Muscle of leg (tissue), 11 donors: Measurements from ENCODE around the gene EIF4G3. TPM values are rescaled to one million over a fixed set of nuclear protein-coding genes. Genes with fewer than 3 reads are reported as not detected.

Source experiments
- DNase-seq: peaks from one replicate; pipeline ENCODE4 v3.0.0; 2013
- H3K27ac ChIP-seq: one replicate; pipeline ENCODE4 v1.5.1; 2013; ENCODE audit warnings: mild to moderate bottlenecking, low read length, control low read depth
- H3K27me3 ChIP-seq: one replicate; pipeline ENCODE4 v1.6.1; 2013; ENCODE audit warnings: low read length; ENCODE audit not compliant: control insufficient read depth, insufficient read depth
- H3K36me3 ChIP-seq: one replicate; pipeline ENCODE4 v1.6.1; 2013; ENCODE audit warnings: low read length; ENCODE audit not compliant: control insufficient read depth, insufficient read depth
- H3K4me1 ChIP-seq: one replicate; pipeline ENCODE4 v1.6.1; 2013; ENCODE audit warnings: low read length; ENCODE audit not compliant: control insufficient read depth, insufficient read depth
- H3K4me3 ChIP-seq: one replicate; pipeline ENCODE4 v1.5.1; 2013; ENCODE audit warnings: low read length, control low read depth
- H3K9me3 ChIP-seq: replicated peaks from 2 replicates; pipeline ENCODE4 v1.6.1; 2013; ENCODE audit warnings: low read depth, low read length; ENCODE audit not compliant: control insufficient read depth
- WGBS: methylation state at CpG from one replicate; pipeline ENCODE4 v1.1.5; 2013; ENCODE audit warnings: missing lambda C conversion rate; ENCODE audit not compliant: insufficient coverage; 5-methylcytosine and 5-hydroxymethylcytosine counted together
- polyA plus RNA-seq, 8 donors: library from polyadenylated mRNA; unstranded; fragments of 120-200 nt; gene quantifications; one replicate each; pipeline versions ENCODE4 v1.2.1 to v1.2.3, GENCODE V29; 2013; ENCODE audit warnings: inconsistent platforms in 1 of 8, low replicate concordance in 1 of 8; ENCODE audit not compliant: insufficient read length in 8 of 8, insufficient read depth in 1 of 8
- total RNA-seq: library from RNA; stranded (reverse); fragments of 120-200 nt; gene quantifications from one replicate; pipeline ENCODE4 v1.2.4, GENCODE V29; 2013

EIF4G3 gene
- total and polyA plus RNA-seq, 9 donors, result 23.4 to 42.0 (median 34.0) TPM

DNA sequence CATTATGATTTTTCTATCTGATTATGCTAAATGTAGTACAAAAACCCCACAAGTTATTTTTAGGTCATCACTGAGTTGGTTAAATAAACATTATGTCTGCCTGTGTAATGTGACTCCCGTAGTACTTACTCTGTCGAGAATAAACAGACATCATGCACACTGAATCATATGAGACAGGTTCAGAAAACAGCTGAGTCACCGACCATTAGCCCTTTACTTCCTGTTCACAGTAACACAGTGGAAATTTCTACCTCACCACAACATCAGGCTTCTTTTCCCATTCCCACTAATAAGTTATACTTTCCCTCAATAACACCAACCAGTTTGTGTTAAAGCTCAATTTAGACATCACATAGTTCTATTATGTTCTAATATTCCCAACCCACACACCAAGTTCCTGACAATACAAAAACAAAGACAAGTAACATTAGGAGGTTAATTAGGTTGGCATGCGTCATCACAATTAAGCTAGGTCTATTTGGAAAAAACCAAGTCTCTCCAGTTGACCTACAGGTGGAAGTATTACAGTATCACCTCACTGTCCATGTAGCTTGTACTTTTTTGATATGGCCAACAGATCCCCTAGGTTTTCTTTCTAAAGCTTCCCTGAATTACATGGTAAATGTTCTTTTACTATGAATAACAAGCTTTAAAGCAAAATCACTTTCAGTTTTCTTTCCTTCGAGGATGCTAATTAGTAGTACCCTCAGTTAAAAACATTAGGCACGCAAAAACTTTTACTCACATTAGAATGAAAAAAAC lies 154.2 kb downstream of the EIF4G3 start:
- DNase-seq, result peak; percentile 94
- Histone ChIP-seq H3K4me3 (no peak overlapping the region), H3K27ac (peak overlapping the region; percentile 79), H3K4me1 (no peaks in the 10 kb centered on the region), H3K36me3 (no peaks in the 10 kb centered on the region), H3K27me3 (no peaks in the 10 kb centered on the region), H3K9me3 (no peaks in the 10 kb centered on the region)
- WGBS, result 0% methylated on average over 3 of the region's 6 CpGs

DNA sequence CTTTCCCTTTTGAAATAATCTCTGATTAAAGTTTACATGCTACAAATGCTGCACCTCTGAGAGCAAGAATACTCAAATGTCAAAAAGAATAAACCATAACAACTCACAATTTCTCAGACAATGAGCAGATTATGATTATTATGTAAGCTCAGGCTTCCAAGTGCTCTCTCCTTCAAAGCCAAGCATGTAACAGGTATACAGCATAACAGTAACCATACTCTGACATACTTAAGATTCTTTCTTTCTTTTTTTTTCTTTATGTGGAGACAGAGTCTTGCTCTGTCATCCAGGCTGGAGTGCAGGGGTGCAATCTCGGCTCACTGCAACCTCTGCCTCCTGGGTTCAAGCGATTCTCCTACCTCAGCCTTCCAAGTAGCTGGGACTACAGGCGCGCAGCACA lies 155.4 kb downstream of the EIF4G3 start:
- Histone ChIP-seq H3K27me3 (no peaks in the 10 kb centered on the region), H3K9me3 (no peaks in the 10 kb centered on the region), H3K27ac (no peak overlapping the region), H3K36me3 (no peaks in the 10 kb centered on the region), H3K4me1 (no peaks in the 10 kb centered on the region), H3K4me3 (no peak overlapping the region)
- WGBS, result no CpG with 5 or more reads among the region's 4 CpGs
- DNase-seq, result no peak

DNA sequence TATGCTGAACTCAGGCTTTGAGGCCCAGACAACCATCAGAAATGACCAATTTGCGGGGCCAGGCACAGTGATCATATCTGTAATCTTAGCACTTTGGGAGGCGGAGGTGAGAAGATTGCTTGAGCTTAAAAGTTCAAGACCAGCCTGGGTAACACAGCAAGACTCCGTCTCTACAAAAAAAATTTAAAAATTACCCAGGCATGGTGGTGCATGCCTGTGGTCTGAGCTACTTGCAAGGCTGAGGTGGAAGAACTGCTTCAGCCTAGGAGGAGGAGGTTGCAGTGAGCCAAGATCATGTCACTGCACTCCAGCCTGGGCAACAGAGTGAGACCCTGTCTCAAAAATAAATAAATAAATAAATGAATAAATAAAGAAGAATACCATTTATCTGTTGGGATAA lies 156.5 kb downstream of the EIF4G3 start:
- no peak overlapping the region for H3K27ac ChIP-seq
- no peak for DNase-seq
- 100% methylated on average over 1 of the region's 3 CpGs for WGBS

DNA sequence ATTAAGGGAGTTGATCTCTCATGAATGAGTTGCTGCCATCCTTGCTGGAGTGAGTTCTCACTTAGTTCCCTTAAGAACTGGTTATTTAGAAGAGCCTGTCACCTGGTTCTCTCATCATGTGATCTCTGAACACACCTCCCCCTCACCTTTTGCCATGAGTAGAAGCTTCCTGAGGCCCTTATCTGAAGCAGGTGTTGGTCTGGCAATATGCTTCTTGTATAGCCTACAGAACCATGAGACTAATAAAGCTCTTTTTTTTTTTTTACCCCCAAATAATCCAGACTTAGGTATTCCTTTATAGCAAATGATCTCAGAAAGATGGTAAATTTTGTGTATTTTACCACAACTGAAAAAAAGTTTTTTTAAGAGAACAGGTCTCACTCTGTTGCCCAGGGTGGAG lies 158.0 kb downstream of the EIF4G3 start:
- Histone ChIP-seq H3K27ac (no peak overlapping the region), H3K4me3 (no peak overlapping the region), H3K4me1 (no peaks in the 10 kb centered on the region), H3K36me3 (no peaks in the 10 kb centered on the region), H3K9me3 (no peaks in the 10 kb centered on the region), H3K27me3 (no peaks in the 10 kb centered on the region)
- DNase-seq, result no peak

More for the DNA sequence above, 156.5 kb downstream of the EIF4G3 start:
- H3K9me3 ChIP-seq, result no peaks in the 10 kb centered on the region
- no peaks in the 10 kb centered on the region for H3K36me3 ChIP-seq
- H3K4me3 ChIP-seq, result no peak overlapping the region
- no peaks in the 10 kb centered on the region for H3K4me1 ChIP-seq
- no peaks in the 10 kb centered on the region for H3K27me3 ChIP-seq

DNA sequence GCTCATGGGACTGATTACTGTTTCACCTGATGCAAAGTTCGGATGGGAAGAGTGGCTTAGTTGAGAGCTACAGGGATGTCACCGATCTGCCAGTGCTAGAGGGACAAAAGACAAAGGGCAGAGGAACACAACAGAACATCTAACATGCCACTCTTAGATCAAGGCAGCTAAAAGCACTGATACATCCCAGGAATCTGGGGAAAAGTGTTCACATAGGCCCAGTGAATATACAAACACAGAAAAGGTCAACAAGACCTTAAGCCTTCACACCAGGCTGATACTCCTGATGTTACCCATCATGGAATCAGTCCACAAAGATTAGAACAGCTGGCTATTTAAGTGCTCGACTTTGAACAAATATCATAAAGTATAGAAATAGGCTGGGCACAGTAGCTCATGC lies 163.2 kb downstream of the EIF4G3 start:
- Histone ChIP-seq H3K27me3 (no peaks in the 10 kb centered on the region), H3K36me3 (no peaks in the 10 kb centered on the region), H3K27ac (no peak overlapping the region), H3K4me3 (no peak overlapping the region), H3K4me1 (peaks cover 8% of the 10 kb centered on the region), H3K9me3 (no peaks in the 10 kb centered on the region)
- no CpG with 5 or more reads among the region's 3 CpGs for WGBS
- DNase-seq, result no peak

DNA sequence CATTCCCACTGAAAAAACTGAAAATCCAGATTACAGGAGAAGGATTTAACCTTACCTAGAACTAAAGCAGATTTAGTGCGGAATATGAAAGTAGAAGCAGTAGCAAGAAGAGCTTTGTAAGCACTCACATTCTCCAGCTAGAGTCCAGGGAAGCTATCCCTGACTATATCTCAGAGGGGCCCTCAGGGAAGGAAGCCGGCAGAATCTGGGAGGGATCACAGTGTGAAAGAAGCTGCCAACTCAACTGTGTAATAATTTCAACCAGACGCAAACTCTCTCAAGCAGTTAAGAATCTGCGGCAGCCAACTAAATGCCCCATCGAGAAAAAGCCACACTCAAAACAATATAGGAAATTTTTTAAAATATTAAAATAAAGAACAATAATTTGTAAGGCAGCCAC lies 163.8 kb downstream of the EIF4G3 start:
- Histone ChIP-seq H3K27me3 (no peaks in the 10 kb centered on the region), H3K9me3 (no peaks in the 10 kb centered on the region), H3K36me3 (no peaks in the 10 kb centered on the region), H3K27ac (peak overlapping the region; percentile 22), H3K4me3 (no peak overlapping the region), H3K4me1 (peaks cover 8% of the 10 kb centered on the region)
- no CpG with 5 or more reads among the region's 5 CpGs for WGBS
- DNase-seq, result peak; percentile 89

DNA sequence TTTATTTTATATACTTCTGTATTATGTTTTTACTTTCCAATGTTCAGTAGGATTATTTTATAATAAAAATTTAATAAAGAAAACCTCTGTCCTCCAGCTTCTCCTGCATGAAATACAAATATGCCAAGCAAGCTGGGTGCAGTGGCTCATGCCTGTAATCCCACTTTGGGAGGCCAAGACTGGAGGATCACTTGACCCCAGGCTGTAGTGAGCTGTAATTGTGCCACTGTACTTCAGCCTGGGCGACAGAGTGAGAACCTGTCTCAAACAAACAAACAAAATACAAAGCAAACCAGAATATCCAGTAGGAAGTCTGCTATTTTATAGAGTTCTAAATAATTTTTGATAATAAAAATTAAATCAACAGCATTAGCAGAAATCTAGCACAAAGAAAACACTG lies 168.8 kb downstream of the EIF4G3 start:
- DNase-seq, result no peak
- no peak overlapping the region for H3K27ac ChIP-seq
- H3K36me3 ChIP-seq, result no peaks in the 10 kb centered on the region
- no peak overlapping the region for H3K4me3 ChIP-seq
- peaks cover 3% of the 10 kb centered on the region for H3K4me1 ChIP-seq
- H3K9me3 ChIP-seq, result no peaks in the 10 kb centered on the region
- no CpG with 5 or more reads among the region's 1 CpG for WGBS
- H3K27me3 ChIP-seq, result no peaks in the 10 kb centered on the region

DNA sequence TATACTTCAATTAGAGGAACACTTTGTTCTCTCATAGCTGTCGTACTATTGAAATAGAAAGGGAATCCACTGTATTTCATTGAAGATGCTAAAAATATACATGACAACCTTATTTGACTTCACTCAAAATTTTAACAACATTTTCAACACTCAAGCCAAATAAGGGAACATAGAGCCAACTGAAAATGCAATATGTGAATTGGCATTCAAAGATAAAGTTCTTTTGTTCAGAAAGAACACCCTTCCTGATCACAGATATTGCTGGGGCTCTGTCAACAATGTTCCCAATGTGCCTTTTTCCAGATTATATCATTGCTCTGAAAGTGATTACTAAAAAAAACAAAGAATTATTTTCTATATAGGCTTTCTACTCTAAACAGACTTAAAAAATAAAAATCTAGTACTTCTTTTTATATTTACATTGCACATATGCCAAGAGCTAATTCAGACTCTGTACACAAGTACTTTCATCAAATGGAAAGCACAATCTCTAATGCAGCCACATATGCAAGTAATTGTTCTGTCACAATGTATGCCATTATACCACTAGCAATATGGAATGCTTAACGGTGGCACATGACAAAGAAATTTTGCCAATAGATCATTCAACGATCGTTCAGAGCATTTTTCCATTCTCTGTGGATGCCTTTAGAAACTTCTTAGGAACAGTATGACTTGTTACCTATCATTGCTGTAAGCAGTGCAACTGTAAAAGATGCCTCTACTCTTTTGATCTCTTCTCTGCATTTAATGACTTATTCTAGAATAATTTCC lies 171.0 kb downstream of the EIF4G3 start:
- no peaks in the 10 kb centered on the region for H3K27me3 ChIP-seq
- H3K36me3 ChIP-seq, result no peaks in the 10 kb centered on the region
- H3K4me3 ChIP-seq, result no peak overlapping the region
- DNase-seq, result no peak
- H3K27ac ChIP-seq, result no peak overlapping the region
- H3K9me3 ChIP-seq, result no peaks in the 10 kb centered on the region
- H3K4me1 ChIP-seq, result no peaks in the 10 kb centered on the region
- no CpG with 5 or more reads among the region's 4 CpGs for WGBS

DNA sequence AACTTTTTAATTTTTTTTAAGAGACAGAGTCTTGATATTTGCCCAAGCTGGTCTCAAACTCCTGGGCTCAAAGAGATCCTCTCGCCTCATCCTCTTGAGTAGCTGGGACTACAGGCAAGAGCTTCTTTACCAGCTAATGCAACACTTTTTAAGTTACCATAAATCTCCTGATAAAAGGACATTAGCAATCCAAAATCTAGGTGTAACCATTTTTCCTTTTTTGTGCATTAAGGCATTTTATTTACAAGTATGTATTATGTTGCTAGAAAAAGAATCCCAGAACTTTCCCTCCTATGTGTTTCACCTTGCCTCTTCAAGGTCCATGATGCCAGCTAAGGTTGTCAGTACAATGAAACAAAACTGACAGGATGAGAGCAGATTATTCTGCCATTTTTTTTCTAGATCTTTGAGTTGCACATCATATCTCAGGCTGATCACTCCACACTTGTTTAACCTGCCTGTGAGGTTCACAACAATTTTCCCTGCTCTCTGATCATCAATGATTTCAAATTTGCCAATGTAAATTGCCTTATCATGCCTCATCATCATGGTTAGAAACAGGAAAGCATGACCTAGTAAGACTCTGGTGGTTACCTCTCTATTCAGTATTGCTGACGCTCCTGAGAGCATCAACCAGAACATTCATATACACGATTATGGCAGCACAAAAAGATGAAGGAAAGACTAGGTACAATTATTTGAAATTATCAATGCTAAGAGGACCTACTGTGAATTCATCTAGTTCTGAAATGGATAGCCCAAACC lies 173.2 kb downstream of the EIF4G3 start:
- Histone ChIP-seq H3K9me3 (no peaks in the 10 kb centered on the region), H3K4me3 (no peak overlapping the region), H3K36me3 (no peaks in the 10 kb centered on the region), H3K27ac (no peak overlapping the region), H3K4me1 (peaks cover 2% of the 10 kb centered on the region), H3K27me3 (no peaks in the 10 kb centered on the region)
- no peak for DNase-seq
- no CpG with 5 or more reads among the region's 3 CpGs for WGBS

DNA sequence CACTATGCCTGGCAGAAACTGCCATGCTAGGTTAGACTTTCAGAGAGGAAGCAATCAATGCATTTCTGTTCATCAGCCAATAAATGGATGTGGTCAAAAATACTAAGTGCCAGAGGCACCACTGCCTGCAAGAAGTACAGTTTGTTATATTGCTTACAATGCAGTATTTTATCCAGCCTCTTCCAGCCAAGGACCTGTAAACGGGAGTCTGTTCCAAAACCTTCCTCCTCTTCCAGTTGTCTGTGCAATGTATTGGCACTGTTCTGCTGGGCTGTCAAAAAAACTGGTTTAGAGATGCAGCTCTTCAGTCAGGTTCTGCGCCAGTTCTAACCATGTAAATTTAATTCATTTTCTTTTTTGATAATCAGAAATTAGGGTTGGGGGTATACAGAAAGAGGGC lies 175.7 kb downstream of the EIF4G3 start:
- Histone ChIP-seq H3K36me3 (no peaks in the 10 kb centered on the region), H3K9me3 (no peaks in the 10 kb centered on the region), H3K27ac (no peak overlapping the region), H3K27me3 (no peaks in the 10 kb centered on the region), H3K4me1 (peaks cover 2% of the 10 kb centered on the region), H3K4me3 (no peak overlapping the region)
- WGBS, result no CpG with 5 or more reads among the region's 2 CpGs
- DNase-seq, result peak; percentile 33
